ENCODE measurements around the gene CCDC171. TPM values are rescaled to one million over a fixed set of nuclear protein-coding genes. Genes with fewer than 3 reads are reported as not detected.

CCDC171 gene
- total and polyA plus RNA-seq, 2 experiments from 2014 or later, result 4.4 to 5.1 TPM

GRCh38 chr9:15764131-15764530 is 211.3 kb downstream of the CCDC171 start (continued):
- TF ChIP-seq ETS1 (IDR thresholded peaks at IDR 0.05), result no peak

- no peak overlapping the region for H3K27ac Mint-ChIP-seq
- H3K27me3 ChIP-seq (ENCODE audit: insufficient read depth), result no peaks in the 10 kb centered on the region
- H3K9me2 ChIP-seq (ENCODE audit: insufficient read depth), result no peaks in the 10 kb centered on the region
- H3K27ac ChIP-seq (ENCODE audit: low read depth), result no peak overlapping the region
- H3K4me3 Mint-ChIP-seq, result no peak overlapping the region
- H3K4me2 ChIP-seq, result no peak overlapping the region
- H3K4me1 Mint-ChIP-seq, result no peaks in the 10 kb centered on the region
- no peaks in the 10 kb centered on the region for H4K20me1 ChIP-seq (replicated peaks; ENCODE audit: insufficient read depth)
- DNase-seq (ENCODE audit: low spot score) (no peak), ATAC-seq (no peak)
- H3K4me1 ChIP-seq (ENCODE audit: insufficient read depth), result no peaks in the 10 kb centered on the region
- H3K79me2 ChIP-seq (replicated peaks; ENCODE audit: insufficient read depth), result no peaks in the 10 kb centered on the region
- no peaks in the 10 kb centered on the region for H3K36me3 ChIP-seq (ENCODE audit: insufficient read depth)
- no peak overlapping the region for H3K4me3 ChIP-seq
- no peaks in the 10 kb centered on the region for H3K36me3 Mint-ChIP-seq (ENCODE audit: low read depth)
- no peak overlapping the region for H2AFZ ChIP-seq
- no peaks in the 10 kb centered on the region for H3F3A ChIP-seq (replicated peaks; ENCODE audit: low read depth)
- H3K9me3 Mint-ChIP-seq, result no peaks in the 10 kb centered on the region
- no peaks in the 10 kb centered on the region for H3K27me3 Mint-ChIP-seq (ENCODE audit: insufficient read depth, low read depth, poor library complexity)
- no peak for TF ChIP-seq EZH2phosphoT487 (IDR thresholded peaks at IDR 0.05; ENCODE audit: unreplicated experiment)
- no peak for TF ChIP-seq CREB1 (CRISPR knock-in tag; IDR thresholded peaks at IDR 0.05; ENCODE audit: low read depth)
- no peak for TF ChIP-seq STAT1 (IDR thresholded peaks at IDR 0.05; ENCODE audit: unreplicated experiment)
- no peak for TF ChIP-seq POLR2AphosphoS5 (IDR thresholded peaks at IDR 0.05; ENCODE audit: low read depth)
- TF ChIP-seq ZNF462 (CRISPR knock-in tag; IDR thresholded peaks at IDR 0.05), result no peak
- TF ChIP-seq EZH2 (IDR thresholded peaks at IDR 0.05; ENCODE audit: low read depth, unreplicated experiment), result no peak
- no peak for TF ChIP-seq ETS1 (IDR thresholded peaks at IDR 0.05)
- no peak for TF ChIP-seq JUNB (IDR thresholded peaks at IDR 0.05; ENCODE audit: unreplicated experiment)
- TF ChIP-seq ZNF114 (CRISPR knock-in tag; IDR thresholded peaks at IDR 0.05), result no peak
- no peak for TF ChIP-seq ZNF331 (CRISPR knock-in tag; IDR thresholded peaks at IDR 0.05; ENCODE audit: low read depth)
- no peak for TF ChIP-seq CTCF (conservative IDR thresholded peaks at IDR 0.05; ENCODE audit: low read depth in 2 of 2)
- TF ChIP-seq NANOG (IDR thresholded peaks at IDR 0.05; ENCODE audit: borderline replicate concordance), result no peak
These were observed 216.7 kb downstream of the CCDC171 start for GRCh38 chr9:15769547-15769946.

All from GM23338 (cell line).